HL-60/S4 treated with phorbol 12-myristate 13-acetate at 8.2 ng/mL for 4 days and 3 days (cell line): ENCODE measurements around the gene KRTAP5-5.
"Not testable (repeated sequence)": the region's sequence is repeated elsewhere in the genome, so short reads cannot be mapped to it uniquely, and the experiment has no call there.

Experiments used
- in situ Hi-C: fragments of 300-500 bp; cut with MboI; formaldehyde crosslinking; loops from 2 replicates; pipeline ENCODE4 v1.15.0; 2022; ENCODE audit warnings: low sequenced_read_pairs

KRTAP5-5 gene

DNA sequence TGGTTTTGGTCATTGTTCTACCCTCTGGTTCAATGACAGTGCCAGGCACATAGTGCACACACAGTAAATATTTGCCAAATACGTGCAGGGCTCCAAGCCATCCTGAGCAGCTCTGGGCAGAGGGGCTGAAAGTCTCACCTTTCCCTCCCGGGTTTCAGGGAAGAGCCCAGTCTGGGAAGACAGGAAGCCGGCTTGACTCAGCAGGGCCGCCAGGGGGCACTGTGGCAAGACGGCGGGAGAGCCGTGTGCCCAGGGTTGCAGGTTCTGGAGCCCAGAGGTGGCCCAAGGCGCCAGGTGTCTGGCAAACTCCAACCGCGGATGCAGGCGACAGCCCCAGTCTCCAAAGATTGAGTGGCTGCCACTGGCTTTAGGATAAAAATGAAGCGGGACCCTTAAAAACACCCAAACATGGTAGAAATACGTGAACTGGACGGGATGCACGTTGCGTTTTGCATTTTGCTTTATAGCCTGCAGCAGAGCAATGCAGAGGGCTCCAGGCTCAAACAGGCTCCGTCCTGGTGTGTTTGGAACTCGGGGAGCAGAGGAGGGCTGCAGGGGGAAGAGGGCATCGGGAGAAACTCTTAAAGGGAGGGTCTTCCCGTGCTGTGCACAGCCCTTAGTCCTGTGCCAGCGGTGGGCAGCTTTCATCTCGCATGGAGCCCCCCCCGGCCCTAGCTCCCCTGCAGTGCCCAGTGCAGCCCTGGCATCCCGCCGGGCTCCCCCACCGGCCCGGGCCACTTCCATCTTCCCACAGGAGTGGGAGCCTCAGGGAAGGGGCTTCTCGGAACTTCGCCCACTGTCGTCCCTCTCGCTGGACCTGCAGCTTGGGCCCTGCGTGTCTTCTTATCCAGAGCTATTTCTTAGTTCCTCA lies 10.7 kb downstream of the KRTAP5-5 start:
- in situ Hi-C loops, result no loop called here

DNA sequence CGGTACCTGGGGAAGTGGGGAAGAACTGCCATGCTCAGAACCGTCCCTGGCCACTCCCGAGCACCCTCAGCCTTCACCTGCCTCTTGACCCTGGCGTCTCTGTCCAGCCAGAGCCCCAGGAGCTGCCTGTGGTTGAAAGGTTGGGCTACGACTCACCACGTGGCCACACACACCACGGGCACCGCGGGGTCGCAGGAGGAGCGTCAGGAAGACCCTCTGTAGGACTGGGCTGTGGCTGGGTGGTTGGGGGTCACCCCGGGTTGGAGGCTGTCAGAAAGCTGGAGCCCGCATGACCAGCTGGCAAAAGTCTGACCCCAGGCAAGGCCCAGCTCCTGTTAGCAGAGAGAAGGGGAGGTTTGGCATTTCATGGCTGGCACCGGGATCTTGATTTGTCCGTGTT lies 11.5 kb downstream of the KRTAP5-5 start:
- in situ Hi-C loops, result no loop called here

- in situ Hi-C loops, result no loop called here
Measured at GRCh38 chr11:1642288-1643145, 12.9 kb downstream of the KRTAP5-5 start.

GRCh38 chr11:1643146-1643690 lies 13.6 kb downstream of the KRTAP5-5 start:
- in situ Hi-C loops, result no loop called here

- in situ Hi-C loops, result no loop called here
Measured at GRCh38 chr11:1644601-1645356, 15.2 kb downstream of the KRTAP5-5 start.

- in situ Hi-C loops, result no loop called here
Measured at GRCh38 chr11:1645357-1645821, 15.8 kb downstream of the KRTAP5-5 start.

- in situ Hi-C loops, result not testable (repeated sequence)
Measured at GRCh38 chr11:1646540-1646939, 17.0 kb downstream of the KRTAP5-5 start.

- in situ Hi-C loops, result no loop called here
Measured at GRCh38 chr11:1647901-1648652, 18.5 kb downstream of the KRTAP5-5 start.

- in situ Hi-C loops, result no loop called here
Measured at GRCh38 chr11:1648653-1649420, 19.3 kb downstream of the KRTAP5-5 start.

DNA sequence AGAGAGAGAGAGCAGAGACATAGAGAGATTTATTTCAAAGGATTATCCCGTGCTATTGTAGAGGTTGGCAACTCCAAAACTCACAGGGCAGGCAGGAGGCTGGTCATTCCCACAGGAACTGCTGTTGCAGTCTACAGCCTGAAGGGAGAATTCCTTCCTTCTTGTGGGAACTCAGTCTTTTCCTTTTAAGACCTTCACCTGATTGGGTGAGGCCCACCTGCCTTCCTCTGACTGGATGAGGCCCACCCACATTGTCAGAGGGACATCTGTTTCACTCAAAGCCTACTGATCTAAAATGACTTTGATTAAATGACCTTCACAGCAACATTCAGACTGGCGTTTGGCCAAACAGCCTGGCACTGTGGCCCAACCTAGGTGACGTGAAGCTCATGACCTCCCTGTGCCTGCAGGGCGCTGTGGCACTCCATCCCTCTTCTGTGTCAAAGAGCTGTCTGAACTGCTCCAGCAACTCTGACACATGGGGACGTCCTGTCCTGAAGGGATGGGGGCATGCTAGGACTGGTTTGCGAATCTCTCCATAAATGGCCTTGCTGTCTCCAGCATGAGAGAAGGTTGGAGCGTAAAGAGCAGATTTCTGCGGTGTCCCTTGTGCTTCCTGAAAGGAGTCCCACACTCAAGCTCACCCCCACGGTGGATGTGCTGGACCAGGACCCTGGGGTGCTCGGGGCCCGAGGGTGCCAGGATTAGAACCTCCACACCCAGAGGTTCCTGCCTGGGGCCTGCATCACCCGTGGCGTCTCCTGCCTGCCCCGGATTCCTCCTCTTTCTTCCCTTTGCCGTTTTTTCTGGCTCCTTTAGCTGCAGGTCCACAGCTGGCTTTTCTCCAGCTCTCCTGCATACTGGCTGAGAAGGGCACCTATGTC lies 20.7 kb downstream of the KRTAP5-5 start:
- in situ Hi-C loops, result no loop called here

- in situ Hi-C loops, result no loop called here
Measured at GRCh38 chr11:1650918-1651262, 21.3 kb downstream of the KRTAP5-5 start.

GRCh38 chr11:1651411-1651980 lies 21.9 kb downstream of the KRTAP5-5 start:
- in situ Hi-C loops, result no loop called here

- in situ Hi-C loops, result no loop called here
Measured at GRCh38 chr11:1652026-1652425, 22.5 kb downstream of the KRTAP5-5 start.

- in situ Hi-C loops, result no loop called here
Measured at GRCh38 chr11:1652442-1652770, 22.8 kb downstream of the KRTAP5-5 start.

DNA sequence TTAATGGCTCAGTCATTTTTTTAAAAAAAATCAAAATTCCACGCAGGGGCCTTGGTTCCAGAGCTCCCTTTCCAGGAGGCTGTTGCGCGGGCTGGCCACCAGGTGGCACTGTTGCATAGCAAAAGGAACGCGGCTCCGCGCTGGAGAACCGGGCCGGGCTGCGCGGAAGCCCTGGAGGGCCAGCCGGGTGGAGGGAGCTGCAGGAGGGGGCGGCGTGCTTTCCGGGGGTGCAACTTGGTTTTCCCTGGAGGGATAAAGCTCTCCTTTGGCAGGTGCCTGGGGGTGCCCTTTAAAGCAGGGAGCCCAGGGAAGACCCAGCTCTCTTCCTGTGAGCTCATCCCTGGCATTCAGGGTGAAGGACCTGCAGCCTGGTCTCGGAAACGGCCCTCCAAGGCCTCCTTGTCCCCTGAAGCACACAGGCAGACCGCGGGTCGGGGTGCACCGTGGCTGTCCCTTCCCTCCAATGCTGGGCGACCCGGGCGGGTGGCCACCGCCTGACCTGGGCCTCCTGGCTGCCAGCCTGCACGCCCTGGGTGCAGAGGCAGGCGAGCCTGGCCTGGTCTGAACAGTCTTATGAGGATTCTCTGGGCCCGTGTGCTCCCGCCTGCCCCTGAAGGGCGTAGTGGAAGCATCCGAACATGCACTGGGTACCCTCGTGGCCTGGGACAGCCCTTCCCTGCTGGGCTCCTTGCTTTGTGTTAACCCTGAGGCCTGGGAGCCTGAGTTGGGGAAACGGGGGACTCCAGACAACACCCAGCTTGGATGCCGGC lies 23.4 kb downstream of the KRTAP5-5 start:
- in situ Hi-C loops, result no loop called here

- in situ Hi-C loops, result no loop called here
Measured at GRCh38 chr11:1653541-1654387, 24.2 kb downstream of the KRTAP5-5 start.
